Subcutaneous adipose tissue (tissue), 4 donors: ENCODE results near the gene HSP90AB1. TPM values are rescaled to one million over a fixed set of nuclear protein-coding genes. Genes with fewer than 3 reads are reported as not detected.

Experiments used
- total RNA-seq, 4 donors: library from RNA; depleted of rRNA; stranded (reverse); fragments of >200 nt; gene quantifications; one replicate each; pipeline ENCODE4 v1.1.0, GENCODE V29; 2016
- TF ChIP-seq, protein P1 (sequence below): fragments of 450-650 bp; IDR thresholded peaks from one replicate; pipeline ENCODE4 v1.5.1; 2016; ENCODE audit warnings: low read depth, mild to moderate bottlenecking, control low read depth, antibody characterized with exemption, moderate library complexity

HSP90AB1 gene
- total RNA-seq, 4 donors from 2014 or later: 457 to 750 (median 477) TPM

DNA sequence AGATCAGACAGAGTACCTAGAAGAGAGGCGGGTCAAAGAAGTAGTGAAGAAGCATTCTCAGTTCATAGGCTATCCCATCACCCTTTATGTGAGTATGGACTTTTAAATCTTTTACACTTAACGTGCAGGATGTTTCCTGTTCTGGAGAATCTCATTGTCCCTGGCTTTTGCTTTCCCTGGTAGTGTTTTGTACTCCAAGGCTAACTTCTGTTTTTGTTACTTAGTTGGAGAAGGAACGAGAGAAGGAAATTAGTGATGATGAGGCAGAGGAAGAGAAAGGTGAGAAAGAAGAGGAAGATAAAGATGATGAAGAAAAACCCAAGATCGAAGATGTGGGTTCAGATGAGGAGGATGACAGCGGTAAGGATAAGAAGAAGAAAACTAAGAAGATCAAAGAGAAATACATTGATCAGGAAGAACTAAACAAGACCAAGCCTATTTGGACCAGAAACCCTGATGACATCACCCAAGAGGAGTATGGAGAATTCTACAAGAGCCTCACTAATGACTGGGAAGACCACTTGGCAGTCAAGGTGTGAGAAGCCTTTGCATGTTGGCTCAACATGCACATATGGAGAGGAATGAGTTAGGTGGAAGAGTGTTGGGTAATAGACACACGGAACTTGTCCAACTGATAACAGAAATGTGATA is 3.3 kb downstream of the HSP90AB1 start:
- TF ChIP-seq, protein P1, sequence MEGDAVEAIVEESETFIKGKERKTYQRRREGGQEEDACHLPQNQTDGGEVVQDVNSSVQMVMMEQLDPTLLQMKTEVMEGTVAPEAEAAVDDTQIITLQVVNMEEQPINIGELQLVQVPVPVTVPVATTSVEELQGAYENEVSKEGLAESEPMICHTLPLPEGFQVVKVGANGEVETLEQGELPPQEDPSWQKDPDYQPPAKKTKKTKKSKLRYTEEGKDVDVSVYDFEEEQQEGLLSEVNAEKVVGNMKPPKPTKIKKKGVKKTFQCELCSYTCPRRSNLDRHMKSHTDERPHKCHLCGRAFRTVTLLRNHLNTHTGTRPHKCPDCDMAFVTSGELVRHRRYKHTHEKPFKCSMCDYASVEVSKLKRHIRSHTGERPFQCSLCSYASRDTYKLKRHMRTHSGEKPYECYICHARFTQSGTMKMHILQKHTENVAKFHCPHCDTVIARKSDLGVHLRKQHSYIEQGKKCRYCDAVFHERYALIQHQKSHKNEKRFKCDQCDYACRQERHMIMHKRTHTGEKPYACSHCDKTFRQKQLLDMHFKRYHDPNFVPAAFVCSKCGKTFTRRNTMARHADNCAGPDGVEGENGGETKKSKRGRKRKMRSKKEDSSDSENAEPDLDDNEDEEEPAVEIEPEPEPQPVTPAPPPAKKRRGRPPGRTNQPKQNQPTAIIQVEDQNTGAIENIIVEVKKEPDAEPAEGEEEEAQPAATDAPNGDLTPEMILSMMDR: no peak

DNA sequence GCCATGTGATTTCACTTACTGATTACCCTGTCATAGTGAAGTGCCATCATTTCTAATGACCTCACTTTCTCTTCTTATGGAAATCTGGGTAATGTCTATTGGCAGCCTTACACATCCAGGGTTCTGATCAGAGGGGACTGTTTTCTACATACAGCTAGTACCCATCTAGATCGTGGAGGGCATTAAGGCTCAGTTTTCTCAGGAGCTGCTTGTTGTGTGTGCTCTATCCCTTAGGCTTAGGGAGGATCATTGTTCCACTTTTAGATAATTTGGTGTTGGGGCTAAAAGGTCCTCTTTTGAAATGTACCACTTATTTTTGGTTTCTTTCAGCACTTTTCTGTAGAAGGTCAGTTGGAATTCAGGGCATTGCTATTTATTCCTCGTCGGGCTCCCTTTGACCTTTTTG is 3.8 kb downstream of the HSP90AB1 start:
- TF ChIP-seq, protein P1: no peak

DNA sequence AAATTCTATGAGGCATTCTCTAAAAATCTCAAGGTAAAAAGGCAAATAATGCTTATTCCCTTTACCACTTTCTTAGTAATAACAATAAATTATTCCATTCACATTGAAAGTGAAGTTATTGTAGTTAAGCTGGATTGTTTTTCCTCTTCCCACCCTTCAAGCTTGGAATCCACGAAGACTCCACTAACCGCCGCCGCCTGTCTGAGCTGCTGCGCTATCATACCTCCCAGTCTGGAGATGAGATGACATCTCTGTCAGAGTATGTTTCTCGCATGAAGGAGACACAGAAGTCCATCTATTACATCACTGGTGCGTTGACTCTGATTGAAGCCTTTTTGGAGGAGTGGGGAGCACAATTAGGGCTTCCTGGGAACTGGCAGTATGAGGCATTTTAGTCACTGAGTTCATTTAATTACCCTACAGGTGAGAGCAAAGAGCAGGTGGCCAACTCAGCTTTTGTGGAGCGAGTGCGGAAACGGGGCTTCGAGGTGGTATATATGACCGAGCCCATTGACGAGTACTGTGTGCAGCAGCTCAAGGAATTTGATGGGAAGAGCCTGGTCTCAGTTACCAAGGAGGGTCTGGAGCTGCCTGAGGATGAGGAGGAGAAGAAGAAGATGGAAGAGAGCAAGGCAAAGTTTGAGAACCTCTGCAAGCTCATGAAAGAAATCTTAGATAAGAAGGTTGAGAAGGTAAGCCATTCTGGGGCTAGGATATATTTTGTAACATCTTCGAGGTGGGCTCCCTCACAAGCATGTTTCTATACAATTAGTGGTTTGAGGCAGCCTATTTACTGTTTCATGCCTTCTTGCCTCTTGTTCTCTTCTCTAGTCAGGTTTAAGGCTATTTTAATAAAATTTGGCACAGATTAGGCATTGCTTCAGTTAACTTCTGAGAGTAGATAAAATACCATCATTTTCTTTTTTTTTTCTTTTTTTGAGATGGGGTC is 4.9 kb downstream of the HSP90AB1 start:
- TF ChIP-seq, protein P1: no peak

DNA sequence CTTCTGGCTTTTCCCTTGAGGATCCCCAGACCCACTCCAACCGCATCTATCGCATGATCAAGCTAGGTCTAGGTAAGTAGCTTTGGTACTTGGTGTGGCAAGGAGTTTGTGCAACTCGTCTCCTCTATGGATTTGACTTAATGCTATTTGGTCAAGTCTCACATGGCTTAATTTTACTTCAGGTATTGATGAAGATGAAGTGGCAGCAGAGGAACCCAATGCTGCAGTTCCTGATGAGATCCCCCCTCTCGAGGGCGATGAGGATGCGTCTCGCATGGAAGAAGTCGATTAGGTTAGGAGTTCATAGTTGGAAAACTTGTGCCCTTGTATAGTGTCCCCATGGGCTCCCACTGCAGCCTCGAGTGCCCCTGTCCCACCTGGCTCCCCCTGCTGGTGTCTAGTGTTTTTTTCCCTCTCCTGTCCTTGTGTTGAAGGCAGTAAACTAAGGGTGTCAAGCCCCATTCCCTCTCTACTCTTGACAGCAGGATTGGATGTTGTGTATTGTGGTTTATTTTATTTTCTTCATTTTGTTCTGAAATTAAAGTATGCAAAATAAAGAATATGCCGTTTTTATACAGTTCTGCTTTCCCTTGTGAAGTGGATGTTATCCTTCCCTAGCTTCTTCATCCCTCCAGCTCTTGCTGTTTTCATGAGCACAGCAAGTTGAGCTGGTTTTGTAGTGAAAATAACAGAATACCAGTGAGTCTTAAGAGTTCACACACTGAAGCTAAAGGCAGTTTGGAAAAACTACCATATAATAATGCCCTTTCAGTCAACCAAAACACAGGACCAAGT is 6.6 kb downstream of the HSP90AB1 start:
- TF ChIP-seq, protein P1: no peak

DNA sequence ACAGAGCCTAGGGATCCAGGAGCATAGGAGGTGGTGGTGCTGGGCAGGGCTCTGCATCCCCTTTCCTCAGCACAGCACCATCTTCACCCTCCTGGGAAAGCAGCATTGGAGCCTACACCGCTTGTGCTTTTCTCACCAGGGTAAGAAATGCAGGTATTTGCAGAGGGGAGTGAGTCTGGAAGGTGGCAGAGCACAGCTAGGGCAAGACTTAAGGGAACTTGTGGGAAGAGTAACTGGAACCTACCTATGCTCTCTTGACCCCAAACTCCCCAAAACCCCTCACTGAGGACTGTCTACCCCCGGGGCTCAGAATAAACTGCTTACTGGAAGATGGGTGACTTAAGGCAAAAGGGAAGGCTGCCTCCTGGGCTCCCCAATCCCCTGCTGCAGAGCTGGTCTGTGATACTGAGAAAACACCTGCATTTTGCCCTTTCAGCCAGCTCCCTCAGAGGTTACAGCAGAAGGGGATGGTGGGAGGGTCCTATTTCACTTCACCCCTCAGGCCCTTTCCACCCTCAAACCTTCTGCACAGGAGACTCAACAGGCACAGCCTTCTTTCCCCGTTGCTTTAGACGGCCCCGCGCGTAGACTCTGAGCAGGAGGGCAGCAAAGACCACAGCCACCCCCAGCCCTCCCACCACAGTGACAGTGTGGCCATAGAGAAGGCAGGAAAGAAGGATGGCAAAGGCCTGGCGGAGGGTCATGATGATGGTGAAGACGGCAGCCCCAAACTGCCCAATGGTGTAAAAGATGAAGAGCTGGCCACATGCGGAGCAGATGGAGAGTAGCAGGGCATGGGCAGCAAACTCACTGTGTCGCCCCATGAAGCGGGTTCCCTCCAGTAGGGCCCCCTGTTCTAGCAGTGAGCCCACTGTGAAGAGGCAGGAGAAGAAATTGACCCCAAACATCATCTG is 7.5 kb downstream of the HSP90AB1 start:
- TF ChIP-seq, protein P1: no peak

DNA sequence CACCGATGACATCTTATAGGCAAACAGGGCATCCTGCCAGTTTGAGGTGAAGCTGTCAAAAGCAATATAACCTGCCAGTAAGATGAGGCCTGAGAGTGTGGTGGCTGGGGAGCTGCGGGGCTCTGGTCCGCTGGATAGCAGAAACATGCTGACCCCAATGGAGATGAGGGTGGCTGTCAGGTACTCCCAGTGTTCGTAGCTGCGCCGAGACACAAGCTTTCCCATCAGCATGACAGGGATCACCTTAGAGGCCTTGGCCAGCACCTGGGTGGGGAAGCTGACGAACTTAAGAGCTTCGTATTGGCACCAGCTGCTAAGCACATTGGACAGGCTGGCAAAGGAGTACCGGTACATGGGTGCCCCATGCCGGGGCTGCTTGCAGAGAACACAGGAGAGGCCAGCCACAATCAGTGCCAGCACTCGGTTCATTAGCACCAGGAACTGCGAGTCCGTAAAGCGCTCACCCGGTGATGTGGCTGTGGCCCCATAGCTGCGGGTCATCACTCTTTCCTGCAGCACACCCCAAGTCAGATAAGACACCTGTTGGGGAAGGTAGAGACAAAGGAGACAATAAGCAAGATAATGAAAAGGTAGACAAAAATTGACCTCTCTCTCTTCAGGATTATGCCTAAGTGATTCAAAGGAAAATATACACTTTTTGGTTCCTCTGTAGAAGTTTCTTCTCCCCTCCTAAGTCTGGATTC is 8.4 kb downstream of the HSP90AB1 start:
- TF ChIP-seq, protein P1: no peak
